AG04450 (cell line): ENCODE measurements around the gene DDX28. TPM values are rescaled to one million over a fixed set of nuclear protein-coding genes. Genes with fewer than 3 reads are reported as not detected.
"Not testable (repeated sequence)": the region's sequence is repeated elsewhere in the genome, so short reads cannot be mapped to it uniquely, and the experiment has no call there.

Experiments
- CTCF ChIA-PET: fragments of 300-600, 350-600 bp; formaldehyde crosslinking; extraction: SDS; loops from one replicate; lab custom pipeline; 2022; ENCODE audit warnings: antibody characterized with exemption, inconsistent platforms; lab: Charles Lee
- POLR2A ChIA-PET: fragments of 350-600 bp; formaldehyde crosslinking; extraction: SDS; loops from one replicate; lab custom pipeline; 2021; ENCODE audit warnings: antibody characterized with exemption, inconsistent platforms; lab: Yijun Ruan, JAX
- DNase-seq: peaks from one replicate; pipeline ENCODE4 v3.0.0-alpha.2; 2011; ENCODE audit warnings: low read depth, low spot score
- H3K27ac ChIP-seq: one replicate; pipeline ENCODE4 v1.5.1; 2012; ENCODE audit warnings: low read depth, low read length, control low read depth
- H3K27me3 ChIP-seq: one replicate; pipeline ENCODE4 v1.6.0; 2012; ENCODE audit warnings: low read length; ENCODE audit not compliant: control insufficient read depth, insufficient read depth
- H3K4me3 ChIP-seq: 2 replicates; pipeline ENCODE4 v1.5.1; 2011; ENCODE audit warnings: mild to moderate bottlenecking, low read depth, low read length, control low read depth
- H3K9me3 ChIP-seq: 2 replicates; pipeline ENCODE4 v1.5.1; 2012; ENCODE audit warnings: low read length; ENCODE audit not compliant: control insufficient read depth, insufficient read depth
- polyA plus RNA-seq: library from polyadenylated mRNA; depleted of rRNA; stranded (reverse); fragments of >200 nt; gene quantifications from 2 replicates; pipeline ENCODE4 v1.2.3, GENCODE V29; 2011
- TF ChIP-seq, protein P1 (sequence below): IDR thresholded peaks from 2 replicates; pipeline ENCODE4 v1.5.1; 2011; ENCODE audit warnings: low read depth, low read length, control low read depth, inconsistent platforms

Gene DDX28
- polyA plus RNA-seq, 1 experiment, result 7.6 TPM

GRCh38 chr16:68005786-68006286 is 17.2 kb downstream of the DDX28 start:
- Histone ChIP-seq H3K27me3 (peaks cover 4% of the 10 kb centered on the region), H3K9me3 (no peaks in the 10 kb centered on the region), H3K27ac (no peak overlapping the region), H3K4me3 (no peak overlapping the region)
- CTCF ChIA-PET, result interaction anchor here (1.1 kb wide), 1 partner anchor 35 kb away, joined by 7 read pairs; no protein-coding TSS in a partner anchor
- no peak for DNase-seq
- TF ChIP-seq, protein P1, sequence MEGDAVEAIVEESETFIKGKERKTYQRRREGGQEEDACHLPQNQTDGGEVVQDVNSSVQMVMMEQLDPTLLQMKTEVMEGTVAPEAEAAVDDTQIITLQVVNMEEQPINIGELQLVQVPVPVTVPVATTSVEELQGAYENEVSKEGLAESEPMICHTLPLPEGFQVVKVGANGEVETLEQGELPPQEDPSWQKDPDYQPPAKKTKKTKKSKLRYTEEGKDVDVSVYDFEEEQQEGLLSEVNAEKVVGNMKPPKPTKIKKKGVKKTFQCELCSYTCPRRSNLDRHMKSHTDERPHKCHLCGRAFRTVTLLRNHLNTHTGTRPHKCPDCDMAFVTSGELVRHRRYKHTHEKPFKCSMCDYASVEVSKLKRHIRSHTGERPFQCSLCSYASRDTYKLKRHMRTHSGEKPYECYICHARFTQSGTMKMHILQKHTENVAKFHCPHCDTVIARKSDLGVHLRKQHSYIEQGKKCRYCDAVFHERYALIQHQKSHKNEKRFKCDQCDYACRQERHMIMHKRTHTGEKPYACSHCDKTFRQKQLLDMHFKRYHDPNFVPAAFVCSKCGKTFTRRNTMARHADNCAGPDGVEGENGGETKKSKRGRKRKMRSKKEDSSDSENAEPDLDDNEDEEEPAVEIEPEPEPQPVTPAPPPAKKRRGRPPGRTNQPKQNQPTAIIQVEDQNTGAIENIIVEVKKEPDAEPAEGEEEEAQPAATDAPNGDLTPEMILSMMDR, result no peak
- POLR2A ChIA-PET, result no interaction called here

DNA sequence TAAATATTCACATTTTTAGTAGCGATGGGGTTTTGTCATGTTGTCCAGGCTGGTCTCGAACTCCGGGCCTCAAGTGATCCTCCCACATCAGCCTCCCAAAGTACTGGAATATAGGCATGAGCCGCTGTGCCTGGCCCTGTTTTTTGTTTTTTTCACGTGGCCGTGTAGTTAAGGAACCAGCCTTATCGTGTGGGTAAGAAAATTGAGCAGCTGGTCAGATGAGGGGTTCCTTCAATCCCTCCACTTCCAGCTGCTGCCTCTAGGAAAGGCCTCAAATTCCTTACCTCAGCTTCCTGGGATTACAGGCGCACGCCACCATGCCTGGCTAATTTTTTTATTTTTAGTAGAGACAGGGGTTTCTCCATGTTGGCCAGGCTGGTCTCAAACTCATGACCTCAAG is 17.8 kb downstream of the DDX28 start:
- TF ChIP-seq, protein P1, result no peak
- no peak overlapping the region for H3K4me3 ChIP-seq
- peaks cover 4% of the 10 kb centered on the region for H3K27me3 ChIP-seq
- POLR2A ChIA-PET, result interaction anchor here (0.6 kb wide), 1 partner anchor 66 kb away, joined by 6 read pairs; no protein-coding TSS in a partner anchor
- H3K27ac ChIP-seq, result no peak overlapping the region
- CTCF ChIA-PET, result interaction anchor here (1.1 kb wide), 1 partner anchor 36 kb away, joined by 7 read pairs; no protein-coding TSS in a partner anchor
- no peak for DNase-seq
- no peaks in the 10 kb centered on the region for H3K9me3 ChIP-seq

- DNase-seq, result no peak
- ChIA-PET CTCF (interaction anchor here (0.6 to 1.6 kb wide), 2 partner anchors 9 to 488 kb away, joined by 3 to 12 read pairs; no protein-coding TSS in a partner anchor), POLR2A (no interaction called here)
- Histone ChIP-seq H3K9me3 (no peaks in the 10 kb centered on the region), H3K4me3 (no peak overlapping the region), H3K27ac (no peak overlapping the region), H3K27me3 (peaks cover 4% of the 10 kb centered on the region)
- TF ChIP-seq, protein P1, result no peak
Observed at GRCh38 chr16:68003031-68003430, 20.0 kb downstream of the DDX28 start.

GRCh38 chr16:68000450-68000849 is 22.6 kb downstream of the DDX28 start:
- CTCF ChIA-PET, result interaction anchor here (1.0 kb wide), 1 partner anchor 40 kb away, joined by 4 read pairs; no protein-coding TSS in a partner anchor
- TF ChIP-seq, protein P1, result no peak
- Histone ChIP-seq H3K4me3 (no peak overlapping the region), H3K27me3 (no peaks in the 10 kb centered on the region), H3K27ac (no peak overlapping the region), H3K9me3 (no peaks in the 10 kb centered on the region; the same call in 1 of the 2 replicates)
- no peak for DNase-seq
- POLR2A ChIA-PET, result interaction anchor here (0.7 kb wide), 1 partner anchor 9 kb away, joined by 3 read pairs; no protein-coding TSS in a partner anchor

DNA sequence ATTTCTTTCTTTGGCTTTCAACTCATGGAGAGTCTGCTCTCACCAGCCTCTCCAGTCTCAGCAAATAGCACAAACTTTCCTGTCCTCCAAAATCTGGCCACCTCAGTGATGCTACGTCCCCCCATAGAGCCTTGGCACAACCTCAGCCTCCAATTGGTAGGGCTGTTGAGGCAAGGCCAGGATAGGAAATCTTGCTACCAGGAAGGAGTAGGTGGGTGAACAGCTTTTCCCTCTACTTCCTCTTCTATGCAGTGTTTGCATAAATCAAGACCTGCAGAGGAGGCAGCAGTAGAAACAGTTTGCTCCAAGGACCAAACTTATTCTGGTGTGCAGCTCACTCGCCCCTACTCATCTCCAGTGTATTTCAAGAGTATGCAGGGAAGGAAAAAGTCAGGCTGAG is 23.0 kb downstream of the DDX28 start:
- no peaks in the 10 kb centered on the region for H3K27me3 ChIP-seq
- ChIA-PET POLR2A (interaction anchor here (0.7 kb wide), 2 partner anchors 9 to 23 kb away, joined by 3 to 4 read pairs; partner anchors contain the start of genes DDX28 and DUS2), CTCF (interaction anchor here (0.5 to 1.0 kb wide), 2 partner anchors 41 to 107 kb away, joined by 4 read pairs; partner anchors contain the start of gene PSKH1)
- no peak for DNase-seq
- TF ChIP-seq, protein P1, result no peak
- no peak overlapping the region for H3K27ac ChIP-seq
- H3K4me3 ChIP-seq, result no peak overlapping the region
- H3K9me3 ChIP-seq, result no peaks in the 10 kb centered on the region; the same call in 1 of the 2 replicates

DNA sequence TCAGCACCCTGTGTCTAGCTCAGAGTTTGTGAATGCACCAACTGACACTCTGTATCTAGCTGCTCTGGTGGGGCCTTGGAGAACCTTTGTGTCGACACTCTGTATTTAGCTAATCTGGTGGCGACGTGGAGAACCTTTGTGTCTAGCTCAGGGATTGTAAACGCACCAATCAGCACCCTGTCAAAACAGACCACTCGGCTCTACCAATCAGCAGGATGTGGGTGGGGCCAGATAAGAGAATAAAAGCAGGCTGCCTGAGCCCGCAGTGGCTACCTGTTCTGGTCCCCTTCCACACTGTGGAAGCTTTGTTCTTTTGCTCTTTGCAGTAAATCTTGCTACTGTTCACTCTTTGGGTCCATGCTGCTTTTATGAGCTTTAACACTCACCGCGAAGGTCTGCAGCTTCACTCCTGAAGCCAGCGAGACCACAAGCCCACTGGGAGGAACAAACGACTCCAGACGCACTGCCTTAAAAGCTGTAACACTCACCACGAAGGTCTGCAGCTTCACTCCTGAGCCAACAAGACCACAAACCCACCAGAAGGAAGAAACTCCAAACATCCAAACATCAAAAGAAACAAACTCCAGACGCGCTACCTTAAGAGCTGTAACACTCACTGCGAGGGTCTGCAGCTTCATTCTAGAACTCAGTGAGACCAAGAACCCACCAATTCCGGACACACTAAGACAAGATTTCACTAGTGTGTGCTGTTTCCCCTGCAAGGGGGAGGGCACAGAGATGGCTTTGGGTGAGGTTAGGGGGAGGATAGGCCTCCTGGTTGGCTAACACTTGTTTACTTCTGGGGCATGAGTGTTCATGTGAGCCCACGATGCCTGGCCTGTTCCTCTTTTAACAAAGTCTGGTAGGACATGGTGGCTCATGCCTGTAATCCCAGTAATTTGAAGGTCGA is 24.0 kb downstream of the DDX28 start, which contains the start of gene DPEP2:
Gene DPEP2 (minus strand): TSS at position 706 of the 910 bp plus-strand sequence. CDS start 6,272 bp downstream, outside the sequence.
- H3K9me3 ChIP-seq, H3K27me3 ChIP-seq, DNase-seq, H3K27ac ChIP-seq, CTCF ChIA-PET, H3K4me3 ChIP-seq: not testable (repeated sequence)
- POLR2A ChIA-PET, result interaction anchor here (0.7 kb wide), 1 partner anchor 15 kb away, joined by 3 read pairs; no protein-coding TSS in a partner anchor
